ENCODE results near the gene GCDH.
"Not testable (repeated sequence)": the region's sequence is repeated elsewhere in the genome, so short reads cannot be mapped to it uniquely, and the experiment has no call there.

The GCDH gene

GRCh38 chr19:12890787-12891552 lies at the start of gene GCDH:
TSS of gene GCDH (plus strand) at chr19:12891160. CDS start at chr19:12891305, 145 bp downstream.
- peak; percentile 99 for DNase-seq

GRCh38 chr19:12842511-12842910 lies 48.4 kb upstream of the GCDH start:
- DNase-seq, result no peak

- no peak for DNase-seq
Measured at GRCh38 chr19:12843328-12843727, 47.6 kb upstream of the GCDH start.

DNA sequence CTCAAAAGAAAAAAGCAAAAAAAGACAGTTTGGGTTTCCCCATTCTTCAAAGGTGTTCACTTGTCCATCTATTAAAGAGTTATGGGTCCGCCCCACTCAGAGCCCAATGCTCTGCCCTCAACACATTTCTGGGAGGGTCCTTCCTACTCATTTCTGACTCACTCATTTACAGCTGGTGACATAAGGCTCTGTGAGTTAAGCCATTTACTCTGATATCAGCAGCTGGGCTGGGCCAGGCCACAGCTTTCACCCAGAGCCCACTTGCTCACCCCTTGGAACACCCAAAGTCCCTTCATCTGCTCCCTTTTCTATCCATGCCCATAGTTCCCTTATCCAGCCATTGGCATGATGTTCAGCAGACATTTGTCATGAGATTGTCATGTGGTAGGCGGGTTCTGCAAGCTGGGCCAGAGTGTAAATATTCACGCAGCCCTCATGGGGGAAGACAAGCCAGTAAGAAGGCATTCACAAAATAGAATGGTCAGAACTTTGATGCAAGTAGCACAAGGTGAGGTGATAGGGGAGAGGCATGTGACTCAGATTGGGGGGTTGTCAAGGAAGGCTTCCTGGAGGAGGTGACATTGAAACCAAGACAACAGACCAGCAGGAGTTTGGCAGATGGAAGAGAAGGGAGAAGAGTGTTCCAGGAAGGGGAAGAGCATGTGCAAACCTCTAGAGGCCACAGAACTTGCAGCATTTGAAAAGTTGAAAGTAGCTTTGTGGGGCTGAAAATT lies 46.8 kb upstream of the GCDH start:
- no peak for DNase-seq

DNA sequence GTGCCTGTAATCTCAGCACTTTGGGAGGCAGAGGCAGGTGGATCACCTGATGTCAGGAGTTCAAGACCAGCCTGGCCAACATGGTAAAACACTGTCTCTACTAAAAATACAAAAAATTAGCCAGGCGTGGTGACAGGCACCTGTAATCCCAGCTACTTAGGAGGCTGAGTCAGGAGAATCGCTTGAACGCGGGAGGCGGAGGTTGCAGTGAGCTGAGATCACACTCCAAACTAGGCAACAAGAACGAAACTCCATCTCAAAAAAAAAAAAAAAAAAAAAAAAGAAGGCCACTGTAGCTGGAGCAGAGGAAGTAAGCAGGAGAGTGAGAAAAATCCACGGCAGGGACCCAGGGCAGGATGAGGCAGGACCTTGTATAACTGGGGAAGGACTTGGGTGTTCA lies 44.3 kb upstream of the GCDH start:
- DNase-seq, result not testable (repeated sequence)

DNA sequence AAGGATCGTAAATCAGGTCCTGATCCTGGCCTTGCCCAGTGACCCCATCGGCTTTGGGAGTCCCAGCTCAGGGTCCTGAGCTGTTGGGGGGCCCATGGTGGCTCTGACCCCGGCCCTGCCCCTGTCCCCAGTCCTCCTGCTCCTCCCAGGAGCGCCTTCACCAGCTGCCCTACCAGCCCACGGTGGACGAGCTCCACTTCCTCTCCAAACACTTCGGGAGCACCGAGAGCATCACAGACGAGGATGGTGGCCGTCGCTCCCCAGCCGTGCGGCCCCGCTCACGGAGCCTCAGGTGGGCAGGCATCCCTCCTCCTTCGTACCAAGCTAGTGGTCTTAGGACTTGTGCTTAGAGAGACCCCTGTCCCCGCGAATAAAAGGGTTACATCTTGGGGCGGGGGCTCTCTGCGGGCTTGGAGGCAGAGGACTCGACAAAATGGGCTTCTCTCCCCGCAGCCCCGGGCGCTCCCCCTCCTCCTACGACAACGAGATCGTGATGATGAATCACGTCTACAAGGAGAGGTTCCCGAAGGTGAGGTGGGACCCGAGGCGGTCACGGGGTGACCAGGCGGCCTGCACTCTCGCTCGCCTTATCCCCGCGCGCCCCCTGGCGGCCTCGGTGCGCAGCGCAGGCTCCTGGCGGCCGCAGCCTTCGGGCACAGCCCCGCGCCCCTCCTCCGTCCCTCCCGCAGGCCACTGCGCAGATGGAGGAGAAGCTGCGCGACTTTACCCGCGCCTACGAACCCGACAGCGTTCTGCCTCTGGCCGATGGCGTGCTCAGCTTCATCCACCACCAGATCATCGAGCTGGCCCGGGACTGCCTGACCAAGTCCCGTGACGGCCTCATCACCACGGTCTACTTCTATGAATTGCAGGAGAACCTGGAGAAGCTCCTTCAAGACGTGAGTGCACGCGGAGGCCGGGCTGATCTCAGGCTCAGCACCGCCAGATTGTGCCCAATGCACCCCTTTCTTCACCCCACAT lies 43.5 kb upstream of the GCDH start:
- peak; percentile 82 for DNase-seq

DNA sequence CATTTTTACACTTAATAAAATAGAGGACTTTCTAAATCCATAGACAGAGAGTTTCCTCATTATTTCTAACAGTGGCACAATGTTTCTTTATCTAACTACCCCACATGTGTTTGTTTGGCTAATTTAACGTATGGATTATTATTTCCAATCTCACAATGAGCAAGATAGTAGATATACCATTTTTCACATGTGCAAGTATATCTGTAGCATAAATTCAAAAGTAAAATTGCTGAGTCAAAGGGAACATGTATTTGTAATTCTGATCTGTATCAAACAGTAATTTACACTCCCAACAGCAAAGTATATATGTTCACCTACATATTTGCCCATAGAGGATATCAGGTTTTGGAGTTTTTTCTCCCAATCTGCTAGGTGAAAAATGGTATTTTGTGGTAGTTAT lies 34.3 kb upstream of the GCDH start:
- no peak for DNase-seq

DNA sequence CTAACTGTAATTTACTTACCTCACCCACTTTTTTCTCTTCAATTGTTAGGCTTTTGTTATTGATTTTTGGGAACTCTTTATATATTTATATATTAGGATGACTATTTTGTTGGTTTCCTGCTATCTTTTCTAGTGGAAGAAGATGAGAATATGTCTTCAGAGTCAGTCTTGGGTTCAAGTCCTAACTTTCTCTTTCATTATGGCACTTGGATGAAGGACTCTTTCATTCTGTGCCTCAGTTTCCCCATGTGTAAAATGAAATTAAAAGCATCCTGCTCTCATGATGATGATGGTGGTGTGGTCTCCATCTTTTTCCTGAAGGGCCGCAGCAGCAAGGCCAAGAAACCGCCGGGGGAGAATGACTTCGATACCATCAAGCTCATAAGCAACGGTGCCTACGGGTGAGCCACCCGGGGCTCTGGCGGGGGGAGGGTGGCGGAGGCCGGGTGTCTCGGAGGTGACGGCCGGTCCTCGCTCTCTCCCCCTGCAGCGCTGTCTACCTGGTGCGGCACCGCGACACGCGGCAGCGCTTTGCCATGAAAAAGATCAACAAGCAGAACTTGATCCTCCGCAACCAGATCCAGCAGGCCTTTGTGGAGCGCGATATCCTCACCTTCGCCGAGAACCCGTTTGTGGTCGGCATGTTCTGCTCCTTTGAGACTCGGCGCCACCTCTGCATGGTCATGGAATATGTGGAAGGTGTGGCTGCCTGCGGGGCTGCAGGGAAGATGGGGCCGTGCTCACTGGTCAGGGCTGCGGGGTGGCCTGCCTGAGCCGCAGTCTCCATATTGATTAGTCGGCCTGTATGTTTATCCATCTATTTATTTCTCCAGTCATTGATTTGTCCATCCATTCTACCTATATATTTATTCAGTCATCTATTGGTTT lies 32.7 kb upstream of the GCDH start:
- DNase-seq, result no peak

DNA sequence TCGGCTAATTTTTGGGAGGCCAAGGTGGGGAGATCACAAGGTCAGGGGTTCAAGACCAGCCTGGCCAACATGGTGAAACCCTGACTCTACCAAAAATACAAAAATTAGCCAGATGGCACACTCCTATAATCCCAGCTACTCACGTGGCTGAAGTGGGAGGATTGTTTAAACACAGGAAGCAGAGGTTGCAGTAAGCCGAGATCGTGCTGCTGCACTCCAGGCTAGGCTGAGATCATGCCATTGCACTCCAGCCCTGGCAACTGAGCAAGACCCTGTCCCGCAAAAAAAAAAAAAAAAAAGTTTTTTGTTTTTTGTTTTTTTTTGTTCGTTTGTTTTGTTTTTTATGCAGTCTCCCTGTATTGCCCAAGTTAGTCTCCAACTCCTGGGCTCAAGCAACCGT lies 31.4 kb upstream of the GCDH start:
- DNase-seq, result no peak

DNA sequence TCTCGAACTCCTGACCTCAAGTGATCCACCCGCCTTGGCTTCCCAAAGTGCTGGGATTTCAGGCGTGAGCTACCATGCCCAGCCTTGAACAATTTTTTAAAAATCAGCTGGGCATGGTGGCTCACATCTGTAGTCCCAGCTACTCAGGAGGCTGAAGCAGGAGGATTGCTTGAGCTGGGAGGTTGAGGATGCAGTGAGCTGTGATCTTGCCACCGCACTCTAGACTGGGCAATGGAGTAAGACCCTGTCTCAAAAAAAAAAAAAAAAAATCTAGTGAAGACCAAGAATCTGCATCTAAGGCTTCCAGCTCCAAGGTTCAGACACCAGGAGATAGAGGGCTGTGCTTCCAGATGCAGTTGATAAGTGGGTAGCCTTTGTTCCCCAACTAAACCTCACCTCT lies 26.8 kb upstream of the GCDH start:
- DNase-seq, result no peak

- no peak for DNase-seq
Measured at GRCh38 chr19:12864721-12865715, 25.9 kb upstream of the GCDH start.

- no peak for DNase-seq
Measured at GRCh38 chr19:12865746-12866415, 25.1 kb upstream of the GCDH start.

GRCh38 chr19:12866416-12867119 lies 24.4 kb upstream of the GCDH start:
- no peak for DNase-seq

DNA sequence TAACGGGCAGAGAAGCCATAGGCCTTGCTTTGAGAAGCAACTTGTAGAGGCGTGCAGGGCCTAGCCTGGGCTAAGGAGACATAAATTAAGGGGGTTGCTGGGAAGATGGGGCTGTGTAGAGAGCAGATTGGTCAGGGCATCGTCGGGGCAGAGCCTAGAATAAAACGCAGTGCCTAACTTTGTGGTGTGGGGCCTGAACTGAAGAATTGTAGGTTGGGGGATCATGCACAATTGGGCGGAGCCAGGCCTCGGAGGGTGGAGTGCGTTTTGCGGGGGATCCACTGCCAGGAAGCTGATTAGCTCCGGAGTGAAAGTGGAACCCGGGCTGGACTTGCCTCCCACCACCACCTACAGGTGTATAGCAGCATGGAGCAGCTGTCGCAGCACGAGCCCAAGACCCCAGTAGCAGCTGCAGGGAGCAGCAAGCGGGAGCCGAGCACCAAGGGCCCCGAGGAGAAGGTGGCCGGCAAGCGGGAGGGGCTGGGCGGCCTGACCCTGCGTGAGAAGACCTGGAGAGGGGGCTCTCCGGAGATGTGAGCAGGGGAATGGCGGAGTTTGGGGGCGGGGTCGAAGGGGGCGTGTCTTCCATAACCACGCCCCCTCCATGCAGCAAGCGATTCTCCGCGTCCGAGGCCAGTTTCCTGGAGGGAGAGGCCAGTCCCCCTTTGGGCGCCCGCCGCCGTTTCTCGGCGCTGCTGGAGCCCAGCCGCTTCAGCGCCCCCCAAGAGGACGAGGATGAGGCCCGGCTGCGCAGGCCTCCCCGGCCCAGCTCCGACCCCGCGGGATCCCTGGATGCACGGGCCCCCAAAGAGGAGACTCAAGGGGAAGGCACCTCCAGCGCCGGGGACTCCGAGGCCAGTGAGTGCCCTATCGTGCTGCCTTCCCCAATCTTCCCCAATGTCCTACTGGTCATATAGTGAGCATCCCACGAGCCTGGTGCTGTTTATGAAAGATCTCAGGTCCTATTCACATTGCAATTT lies 23.6 kb upstream of the GCDH start:
- DNase-seq, result peak; percentile 72

GRCh38 chr19:12868540-12869112 lies 22.3 kb upstream of the GCDH start:
- no peak for DNase-seq

DNA sequence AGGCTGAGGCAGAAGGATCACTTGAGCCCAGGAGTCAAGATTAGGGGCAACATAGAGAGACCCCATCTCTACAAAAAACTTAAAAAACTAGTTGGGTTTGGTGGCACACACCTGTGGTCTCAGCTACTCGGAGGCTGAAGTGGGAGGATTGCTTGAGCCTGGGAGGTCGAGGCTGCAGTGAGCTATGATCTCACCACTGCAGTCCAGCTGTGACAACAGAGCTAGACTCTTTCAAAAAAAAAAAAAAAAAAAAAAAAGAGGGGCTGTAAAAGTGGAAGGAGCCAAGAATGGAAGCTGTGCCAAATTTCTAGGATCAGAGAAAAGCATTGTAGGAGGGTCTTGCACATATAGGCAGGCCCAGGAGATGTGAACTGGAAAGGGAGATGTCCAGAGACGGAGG lies 19.3 kb upstream of the GCDH start:
- no peak for DNase-seq

- no peak for DNase-seq
Measured at GRCh38 chr19:12872255-12872654, 18.7 kb upstream of the GCDH start.
